ENCODE data around the gene UQCRH.

GRCh38 chr1:46280092-46280491 lies 23.4 kb upstream of the UQCRH start:
- no peak for TF ChIP-seq CTCF (IDR thresholded peaks at IDR 0.05; ENCODE audit: control extremely low read depth in 1 of 3, insufficient read depth in 1 of 3, low read depth in 1 of 3, low read length in 3 of 3)
- TF ChIP-seq SP1 (IDR thresholded peaks at IDR 0.05; ENCODE audit: low read depth, low read length): no peak
- no peak for TF ChIP-seq USF2 (IDR thresholded peaks at IDR 0.05; ENCODE audit: low read length)
- no peak for TF ChIP-seq POLR2A (IDR thresholded peaks at IDR 0.05; ENCODE audit: control extremely low read depth in 1 of 2, low read depth in 2 of 2, low read length in 2 of 2)
- no peak for TF ChIP-seq SP2 (IDR thresholded peaks at IDR 0.05; ENCODE audit: low read length)
- no peak for TF ChIP-seq EGR1 (IDR thresholded peaks at IDR 0.05; ENCODE audit: borderline replicate concordance, low read depth, low read length)
- TF ChIP-seq HDAC2 (IDR thresholded peaks at IDR 0.05; ENCODE audit: borderline replicate concordance in 1 of 2, low read depth in 2 of 2, low read length in 2 of 2): no peak
- no peak for TF ChIP-seq SIX5 (IDR thresholded peaks at IDR 0.05; ENCODE audit: low read depth, low read length)
- no peak for TF ChIP-seq CBX8 (IDR thresholded peaks at IDR 0.05; ENCODE audit: borderline replicate concordance, low read depth, low read length)
- TF ChIP-seq YY1 (IDR thresholded peaks at IDR 0.05; ENCODE audit: low read depth, low read length): no peak
- no peak for TF ChIP-seq ATF2 (IDR thresholded peaks at IDR 0.05; ENCODE audit: low read length)
- TF ChIP-seq FOSL1 (IDR thresholded peaks at IDR 0.05; ENCODE audit: insufficient read depth, low read depth, low read length): no peak
